ENCODE data around the gene PAQR7. TPM values are rescaled to one million over a fixed set of nuclear protein-coding genes. Genes with fewer than 3 reads are reported as not detected.

The PAQR7 gene
- total RNA-seq: 13.3 and 16.1 TPM in 2 replicates

GRCh38 chr1:25875154-25875855, at the start of gene PAQR7:
TSS of gene PAQR7 (minus strand) at chr1:25875708. CDS start at chr1:25863839, 11,869 bp downstream.

GRCh38 chr1:25905680-25906643, 30.5 kb upstream of the PAQR7 start, which contains the start of gene STMN1:
TSS of gene STMN1 (minus strand) at chr1:25906419. CDS start at chr1:25904676, 1,743 bp downstream.

GRCh38 chr1:25858906-25859789, 16.4 kb downstream of the PAQR7 start, which contains the start of gene AUNIP:
TSS of gene AUNIP (minus strand) at chr1:25859457. CDS start at chr1:25859357, 100 bp downstream.

DNA sequence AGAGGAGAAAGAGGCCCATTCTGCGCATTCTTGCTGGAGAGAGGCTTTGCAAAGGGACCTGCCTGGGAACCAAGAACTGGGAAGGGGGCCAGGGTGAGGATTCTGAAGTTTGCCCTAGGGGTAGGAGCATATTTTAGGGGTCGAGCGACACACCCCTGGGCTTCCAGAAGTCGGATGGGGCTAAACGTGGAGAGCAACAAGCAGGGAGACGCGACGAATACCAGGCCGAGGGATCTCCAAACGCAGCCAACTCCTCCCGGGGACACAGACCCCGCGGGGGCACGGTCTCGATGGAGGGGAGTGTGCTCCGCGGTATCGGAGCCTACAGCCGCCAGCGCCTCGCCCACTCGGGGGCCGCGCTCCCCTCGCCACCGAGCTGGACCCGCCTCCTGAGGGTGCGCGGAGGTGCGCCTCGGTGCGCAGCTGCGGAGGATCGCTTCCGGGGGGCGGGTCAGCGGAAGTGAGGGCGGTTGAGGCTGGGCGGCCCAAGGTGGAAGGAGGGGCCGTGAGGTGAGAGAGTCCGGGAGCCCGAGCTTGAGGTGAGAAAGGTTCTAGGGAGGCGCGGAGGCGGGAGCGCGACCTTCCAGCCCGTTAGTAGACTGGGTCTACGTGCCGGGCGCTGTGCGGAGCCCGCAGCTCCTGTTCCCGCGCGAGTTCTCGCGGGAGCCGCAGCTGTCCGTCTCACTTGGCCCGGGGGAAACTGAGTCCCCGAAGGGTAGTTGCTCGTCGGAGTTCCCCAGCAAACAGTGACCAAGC, 55.8 kb downstream of the PAQR7 start, which contains the start of gene MTFR1L:
TSS of gene MTFR1L (plus strand) at position 464 of the 756 bp plus-strand sequence. CDS start 3,151 bp downstream, outside the sequence.

Other genes starting within 250 kb of the PAQR7 start
- gene SELENON, start 75.5 kb downstream of the PAQR7 start, total RNA-seq: 6.8 and 38.2 TPM in 2 replicates
- 29.4 and 31.2 TPM in 2 replicates for gene MTFR1L, start 55.8 kb downstream of the PAQR7 start, total RNA-seq
- gene AUNIP, start 16.3 kb downstream of the PAQR7 start, total RNA-seq: 1.4 and 4.8 TPM in 2 replicates
- gene STMN1, start 30.7 kb upstream of the PAQR7 start, total RNA-seq: 24.9 and 44.0 TPM in 2 replicates
- 16.4 and 29.3 TPM in 2 replicates for gene PAFAH2, start 122.4 kb upstream of the PAQR7 start, total RNA-seq
- gene EXTL1, start 146.1 kb upstream of the PAQR7 start, total RNA-seq: under 0.01 TPM in 1 of 2 replicates, not detected in the other
- under 0.01 and 0.07 TPM in 2 replicates for gene SLC30A2, start 170.4 kb upstream of the PAQR7 start, total RNA-seq
- 0.07 and 0.68 TPM in 2 replicates for gene TRIM63, start 191.9 kb upstream of the PAQR7 start, total RNA-seq
- 9.0 and 9.2 TPM in 2 replicates for gene PDIK1L, start 236.1 kb upstream of the PAQR7 start, total RNA-seq